ENCODE measurements around the gene MRPL53. TPM values are rescaled to one million over a fixed set of nuclear protein-coding genes. Genes with fewer than 3 reads are reported as not detected.
"Not testable (repeated sequence)": the region's sequence is repeated elsewhere in the genome, so short reads cannot be mapped to it uniquely, and the experiment has no call there.

The MRPL53 gene
- total RNA-seq, 1 donor from 2014 or later, result 25.1 TPM

- H3K4me3 ChIP-seq (ENCODE audit: low read length in 3 of 3), result peak overlapping the region; percentile 71 to 93 (median 92)
- peak overlapping the region; percentile 60 to 95 (median 75) for H3K9ac ChIP-seq (ENCODE audit: low read depth in 1 of 3, low read length in 3 of 3)
- H3K27me3 ChIP-seq (ENCODE audit: control insufficient read depth in 3 of 3, insufficient read depth in 3 of 3, low read length in 3 of 3), result no peaks in the 10 kb centered on the region
- no peaks in the 10 kb centered on the region for H3K9me3 ChIP-seq (ENCODE audit: control insufficient read depth in 3 of 3, low read length in 3 of 3)
- peak overlapping the region; percentile 92 for H3K27ac ChIP-seq (ENCODE audit: low read depth, low read length)
- H3K36me3 ChIP-seq (ENCODE audit: control insufficient read depth in 3 of 3, insufficient read depth in 3 of 3, low read length in 3 of 3), result peaks cover 11 to 13% (median 13%) of the 10 kb centered on the region in 3 donors
- peaks cover 26 to 41% (median 35%) of the 10 kb centered on the region in 3 donors for H3K4me1 ChIP-seq (ENCODE audit: control insufficient read depth in 3 of 3, insufficient read depth in 3 of 3, low read length in 3 of 3)
Measured at GRCh38 chr2:74457129-74457548, 15.3 kb downstream of the MRPL53 start.

- peak within 1 kb of the TSS; percentile 86 to 97 (median 89) for H3K4me3 ChIP-seq (ENCODE audit: low read length in 3 of 3)
- peaks cover 26 to 41% (median 35%) of the 10 kb centered on the region in 3 donors for H3K4me1 ChIP-seq (ENCODE audit: control insufficient read depth in 3 of 3, insufficient read depth in 3 of 3, low read length in 3 of 3)
- H3K27me3 ChIP-seq (ENCODE audit: control insufficient read depth in 3 of 3, insufficient read depth in 3 of 3, low read length in 3 of 3), result no peaks in the 10 kb centered on the region
- peak within 1 kb of the TSS; percentile 71 to 89 (median 88) for H3K9ac ChIP-seq (ENCODE audit: low read depth in 1 of 3, low read length in 3 of 3)
- H3K36me3 ChIP-seq (ENCODE audit: control insufficient read depth in 3 of 3, insufficient read depth in 3 of 3, low read length in 3 of 3), result peaks cover 0 to 3% (median 3%) of the 10 kb centered on the region in 3 donors
- H3K27ac ChIP-seq (ENCODE audit: low read depth, low read length), result peak within 1 kb of the TSS; percentile 37
- H3K9me3 ChIP-seq (ENCODE audit: control insufficient read depth in 3 of 3, low read length in 3 of 3), result no peaks in the 10 kb centered on the region
Measured at GRCh38 chr2:74454654-74455511, 17.6 kb downstream of the MRPL53 start, which contains the start of gene INO80B. TSS of gene INO80B (plus strand) at chr2:74455087. CDS start at chr2:74455117, 30 bp downstream.

DNA sequence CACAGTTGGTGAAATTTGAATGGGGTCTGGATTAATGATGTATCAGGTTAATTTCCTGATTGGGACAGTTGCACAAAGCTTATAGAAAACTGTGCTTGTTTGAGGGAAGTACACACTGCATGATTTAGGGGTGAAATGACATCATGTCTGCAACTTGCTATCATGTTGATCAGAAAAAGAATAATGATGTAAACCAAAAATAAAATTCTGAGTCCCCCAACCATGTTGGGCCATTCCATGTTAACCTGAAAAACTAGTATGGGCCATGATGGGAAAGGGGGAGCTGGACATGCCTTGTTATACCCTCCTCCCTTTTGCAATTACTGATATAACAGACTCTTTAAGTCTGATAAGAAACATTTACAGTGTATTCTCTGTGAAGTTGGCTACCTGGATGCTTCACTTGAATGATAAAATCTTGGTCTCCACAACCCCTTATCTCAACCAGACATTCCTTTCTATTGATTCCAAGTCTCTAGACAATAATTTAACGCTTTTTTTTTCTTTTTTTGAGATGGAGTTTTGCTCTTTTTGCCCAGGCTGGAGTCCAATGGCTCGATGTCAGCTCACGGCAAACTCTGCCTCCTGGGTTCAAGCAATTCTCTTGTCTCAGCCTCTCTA is 21.8 kb downstream of the MRPL53 start:
- Histone ChIP-seq H3K36me3 (ENCODE audit: control insufficient read depth in 3 of 3, insufficient read depth in 3 of 3, low read length in 3 of 3) (no peaks in the 10 kb centered on the region), H3K27ac (ENCODE audit: low read depth, low read length) (no peak overlapping the region), H3K27me3 (ENCODE audit: control insufficient read depth in 3 of 3, insufficient read depth in 3 of 3, low read length in 3 of 3) (no peaks in the 10 kb centered on the region), H3K4me3 (ENCODE audit: low read length in 3 of 3) (no peak overlapping the region), H3K4me1 (ENCODE audit: control insufficient read depth in 3 of 3, insufficient read depth in 3 of 3, low read length in 3 of 3) (peaks cover 7 to 11% (median 7%) of the 10 kb centered on the region in 3 donors), H3K9me3 (ENCODE audit: control insufficient read depth in 3 of 3, low read length in 3 of 3) (no peaks in the 10 kb centered on the region), H3K9ac (ENCODE audit: low read depth in 1 of 3, low read length in 3 of 3) (no peak overlapping the region)

- H3K36me3 ChIP-seq (ENCODE audit: control insufficient read depth in 3 of 3, insufficient read depth in 3 of 3, low read length in 3 of 3), result no peaks in the 10 kb centered on the region
- H3K9me3 ChIP-seq (ENCODE audit: control insufficient read depth in 3 of 3, low read length in 3 of 3), result no peaks in the 10 kb centered on the region
- H3K27me3 ChIP-seq (ENCODE audit: control insufficient read depth in 3 of 3, insufficient read depth in 3 of 3, low read length in 3 of 3), result no peaks in the 10 kb centered on the region
- no peak overlapping the region for H3K27ac ChIP-seq (ENCODE audit: low read depth, low read length)
- no peak overlapping the region for H3K4me3 ChIP-seq (ENCODE audit: low read length in 3 of 3)
- no peaks in the 10 kb centered on the region for H3K4me1 ChIP-seq (ENCODE audit: control insufficient read depth in 3 of 3, insufficient read depth in 3 of 3, low read length in 3 of 3)
- no peak overlapping the region for H3K9ac ChIP-seq (ENCODE audit: low read depth in 1 of 3, low read length in 3 of 3)
Measured at GRCh38 chr2:74448771-74449170, 23.7 kb downstream of the MRPL53 start.

GRCh38 chr2:74447230-74447999 is 25.1 kb downstream of the MRPL53 start:
- no peaks in the 10 kb centered on the region for H3K4me1 ChIP-seq (ENCODE audit: control insufficient read depth in 3 of 3, insufficient read depth in 3 of 3, low read length in 3 of 3)
- H3K9ac ChIP-seq (ENCODE audit: low read depth in 1 of 3, low read length in 3 of 3), result no peak overlapping the region
- no peaks in the 10 kb centered on the region for H3K36me3 ChIP-seq (ENCODE audit: control insufficient read depth in 3 of 3, insufficient read depth in 3 of 3, low read length in 3 of 3)
- no peak overlapping the region for H3K4me3 ChIP-seq (ENCODE audit: low read length in 3 of 3)
- no peak overlapping the region for H3K27ac ChIP-seq (ENCODE audit: low read depth, low read length)
- H3K27me3 ChIP-seq (ENCODE audit: control insufficient read depth in 3 of 3, insufficient read depth in 3 of 3, low read length in 3 of 3), result peaks cover 0 to 6% (median 3%) of the 10 kb centered on the region in 3 donors
- no peaks in the 10 kb centered on the region for H3K9me3 ChIP-seq (ENCODE audit: control insufficient read depth in 3 of 3, low read length in 3 of 3)

GRCh38 chr2:74444498-74445318 is 27.8 kb downstream of the MRPL53 start:
- no peaks in the 10 kb centered on the region for H3K9me3 ChIP-seq (ENCODE audit: control insufficient read depth in 3 of 3, low read length in 3 of 3)
- H3K27ac ChIP-seq (ENCODE audit: low read depth, low read length), result no peak overlapping the region
- no peaks in the 10 kb centered on the region for H3K36me3 ChIP-seq (ENCODE audit: control insufficient read depth in 3 of 3, insufficient read depth in 3 of 3, low read length in 3 of 3)
- H3K9ac ChIP-seq (ENCODE audit: low read depth in 1 of 3, low read length in 3 of 3), result no peak overlapping the region
- no peak overlapping the region for H3K4me3 ChIP-seq (ENCODE audit: low read length in 3 of 3)
- H3K4me1 ChIP-seq (ENCODE audit: control insufficient read depth in 3 of 3, insufficient read depth in 3 of 3, low read length in 3 of 3), result peaks cover 10 to 22% (median 20%) of the 10 kb centered on the region in 3 donors
- H3K27me3 ChIP-seq (ENCODE audit: control insufficient read depth in 3 of 3, insufficient read depth in 3 of 3, low read length in 3 of 3), result peaks cover 0 to 29% (median 28%) of the 10 kb centered on the region in 3 donors

- Histone ChIP-seq H3K27me3 (ENCODE audit: control insufficient read depth in 3 of 3, insufficient read depth in 3 of 3, low read length in 3 of 3) (peaks cover 0 to 37% (median 30%) of the 10 kb centered on the region in 3 donors), H3K4me1 (ENCODE audit: control insufficient read depth in 3 of 3, insufficient read depth in 3 of 3, low read length in 3 of 3) (peaks cover 21 to 33% (median 32%) of the 10 kb centered on the region in 3 donors), H3K4me3 (ENCODE audit: low read length in 3 of 3) (peak overlapping the region in 1 of 3 donors; percentile 54)
- H3K27ac ChIP-seq (ENCODE audit: low read depth, low read length); H3K36me3 ChIP-seq (ENCODE audit: control insufficient read depth in 3 of 3, insufficient read depth in 3 of 3, low read length in 3 of 3); H3K9me3 ChIP-seq (ENCODE audit: control insufficient read depth in 3 of 3, low read length in 3 of 3); H3K9ac ChIP-seq (ENCODE audit: low read depth in 1 of 3, low read length in 3 of 3): not testable (repeated sequence)
Measured at GRCh38 chr2:74442483-74443297, 29.8 kb downstream of the MRPL53 start.

- H3K27ac ChIP-seq (ENCODE audit: low read depth, low read length), result peak within 1 kb of the TSS; percentile 76
- peak within 1 kb of the TSS; percentile 72 to 85 (median 81) for H3K9ac ChIP-seq (ENCODE audit: low read depth in 1 of 3, low read length in 3 of 3)
- H3K27me3 ChIP-seq (ENCODE audit: control insufficient read depth in 3 of 3, insufficient read depth in 3 of 3, low read length in 3 of 3), result peaks cover 0 to 37% (median 30%) of the 10 kb centered on the region in 3 donors
- peak within 1 kb of the TSS; percentile 78 to 85 (median 80) for H3K4me3 ChIP-seq (ENCODE audit: low read length in 3 of 3)
- H3K9me3 ChIP-seq (ENCODE audit: control insufficient read depth in 3 of 3, low read length in 3 of 3), result no peaks in the 10 kb centered on the region
- no peaks in the 10 kb centered on the region for H3K36me3 ChIP-seq (ENCODE audit: control insufficient read depth in 3 of 3, insufficient read depth in 3 of 3, low read length in 3 of 3)
- peaks cover 21 to 33% (median 32%) of the 10 kb centered on the region in 3 donors for H3K4me1 ChIP-seq (ENCODE audit: control insufficient read depth in 3 of 3, insufficient read depth in 3 of 3, low read length in 3 of 3)
Measured at GRCh38 chr2:74441690-74442482, 30.6 kb downstream of the MRPL53 start, which contains the start of gene RTKN. TSS of gene RTKN (minus strand) at chr2:74441937. CDS start at chr2:74441816, 121 bp downstream.

All from skeletal muscle tissue (tissue), 4 donors.